GM19035 (cell line): ENCODE measurements around the gene CCDC124.

Experiments
- ATAC-seq: cut with Tn5 transposase; IDR thresholded peaks from one replicate; pipeline ENCODE4 v1.9.1; 2021; ENCODE audit not compliant: unreplicated experiment

The CCDC124 gene

DNA sequence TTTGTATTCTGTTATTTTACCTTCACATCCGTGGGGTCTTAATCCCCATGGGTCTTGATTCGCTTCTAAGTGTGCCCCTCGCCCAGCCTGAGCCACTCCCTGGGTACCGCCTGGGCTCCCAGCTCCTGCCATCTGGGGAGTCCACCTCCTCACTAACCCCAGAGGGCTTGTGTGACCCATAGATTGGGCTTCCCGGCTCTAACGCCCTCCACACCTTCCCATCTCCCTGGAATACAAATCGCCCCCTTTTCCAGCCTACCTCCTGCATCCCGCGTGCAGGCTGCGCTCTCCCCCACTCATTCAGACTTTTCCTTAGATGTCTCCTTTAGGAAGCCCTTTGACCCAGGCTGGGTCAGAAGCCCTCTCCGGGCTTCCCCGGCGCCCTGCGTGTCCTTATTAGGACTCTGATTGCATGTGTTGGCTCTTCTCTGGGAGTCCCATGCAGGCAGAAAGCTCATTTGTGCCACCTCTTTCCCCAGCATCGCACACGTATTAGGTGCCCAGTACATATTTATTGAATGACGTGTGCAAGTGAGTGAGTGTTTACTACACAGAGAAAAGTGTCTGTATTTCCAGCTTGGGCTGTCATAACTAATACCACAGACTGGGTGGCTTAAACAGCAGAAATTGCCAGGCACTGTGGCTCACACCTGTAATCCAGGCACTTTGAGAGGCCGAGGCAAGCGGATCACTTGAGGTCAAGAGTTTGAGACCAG lies 757 bp downstream of the CCDC124 start:
- ATAC-seq: no peak

- ATAC-seq: no peak
Measured at GRCh38 chr19:17936379-17936778, 3.6 kb downstream of the CCDC124 start.

GRCh38 chr19:17937371-17937900 lies 4.6 kb downstream of the CCDC124 start:
- no peak for ATAC-seq

DNA sequence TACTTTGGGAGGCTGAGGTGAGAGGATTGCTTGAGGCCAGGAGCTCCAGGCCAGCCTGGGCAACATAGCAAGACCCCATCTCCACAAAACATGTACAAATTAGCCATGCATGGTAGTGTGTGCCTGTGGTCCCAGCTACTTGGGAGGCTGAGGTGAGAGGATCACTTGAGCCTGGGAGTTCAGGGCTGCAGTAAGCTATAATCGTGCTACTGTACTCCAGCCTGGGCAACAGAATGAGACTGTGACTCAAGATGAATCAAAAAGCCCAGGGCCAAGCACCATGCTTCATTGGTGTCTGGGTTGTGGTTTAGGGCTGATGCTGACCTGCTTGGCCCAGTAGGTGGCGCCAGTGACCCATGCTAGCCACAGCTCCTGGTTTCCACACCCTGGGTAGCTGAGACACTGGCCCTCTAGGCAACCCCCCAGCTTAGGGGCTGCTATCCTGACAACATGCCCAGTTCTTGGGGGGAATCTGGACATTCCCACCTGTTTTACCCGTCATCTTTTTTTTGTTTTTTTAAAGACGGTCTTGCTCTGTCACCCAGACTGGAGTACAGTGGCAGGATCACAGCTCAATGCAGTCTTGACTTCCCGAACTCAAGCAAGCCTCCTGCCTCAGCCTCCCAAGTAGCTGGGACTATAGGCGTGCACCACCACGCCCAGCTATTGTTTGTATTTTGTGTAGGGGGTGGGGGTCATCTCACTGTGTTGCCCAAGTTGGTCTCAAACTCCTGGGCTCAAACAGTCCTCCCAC lies 5.5 kb downstream of the CCDC124 start:
- ATAC-seq: no peak

- ATAC-seq: no peak
Measured at GRCh38 chr19:17942181-17942580, 9.4 kb downstream of the CCDC124 start.

GRCh38 chr19:17942582-17943273 lies 9.9 kb downstream of the CCDC124 start:
- no peak for ATAC-seq

DNA sequence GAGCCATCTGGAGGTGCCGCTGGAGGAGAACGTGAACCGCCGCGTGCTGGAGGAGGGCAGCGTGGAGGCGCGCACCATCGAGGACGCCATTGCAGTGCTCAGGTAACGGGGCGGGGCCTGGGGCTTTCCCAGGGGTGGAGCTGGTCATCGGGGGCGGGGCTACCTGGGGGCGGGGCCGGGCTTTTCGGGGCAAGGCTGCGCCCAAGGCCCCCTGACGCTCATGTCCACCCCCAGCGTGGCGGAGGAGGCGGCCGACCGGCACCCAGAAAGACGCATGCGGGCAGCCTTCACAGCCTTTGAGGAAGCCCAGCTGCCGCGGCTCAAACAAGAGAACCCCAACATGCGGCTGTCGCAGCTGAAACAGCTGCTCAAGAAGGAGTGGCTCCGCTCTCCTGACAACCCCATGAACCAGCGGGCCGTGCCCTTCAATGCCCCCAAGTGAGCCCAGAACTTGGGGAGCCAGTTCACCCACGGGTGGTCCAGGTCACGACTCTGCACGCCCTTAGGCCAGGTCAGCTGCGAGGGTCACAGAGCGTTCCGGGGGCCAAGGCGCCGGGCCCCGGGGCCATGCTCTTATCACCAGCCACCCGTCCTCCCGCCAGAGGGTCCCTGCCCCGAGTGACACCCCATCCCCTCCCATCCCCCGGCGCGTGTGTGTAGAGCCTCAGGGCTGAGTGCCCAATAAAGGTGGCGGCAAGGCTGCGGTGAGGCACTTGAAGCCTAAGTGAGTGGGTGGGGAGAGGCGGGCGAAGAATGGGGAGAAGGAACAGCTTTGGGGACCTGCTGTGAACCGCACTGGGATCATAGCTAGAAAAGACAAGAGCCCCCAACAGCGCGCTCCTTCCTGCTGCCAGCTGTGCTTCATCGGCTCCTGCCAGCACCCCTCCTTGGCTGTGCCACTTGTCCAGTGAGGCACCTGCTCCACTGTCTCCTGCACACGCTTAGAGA lies 10.7 kb downstream of the CCDC124 start:
- no peak for ATAC-seq

DNA sequence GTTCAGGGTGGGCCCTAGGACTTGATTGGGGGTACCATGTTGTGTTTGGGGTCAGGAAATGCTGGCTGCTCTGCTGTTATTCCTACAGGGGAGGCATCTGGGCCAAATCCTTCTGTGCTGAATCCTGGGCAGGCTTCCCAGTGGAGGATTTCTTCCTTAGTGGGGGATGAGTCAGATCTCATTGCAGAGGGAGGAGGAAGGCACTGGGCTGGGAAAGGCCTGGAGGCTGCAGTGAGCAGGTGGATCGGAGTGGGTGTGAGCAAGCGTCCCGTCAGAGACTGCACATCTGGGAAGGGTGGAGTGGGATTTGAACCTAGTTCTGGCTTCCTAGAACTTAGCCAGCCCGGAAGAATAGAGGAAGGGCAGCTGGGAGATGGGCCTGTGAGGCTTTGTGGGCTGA lies 11.5 kb downstream of the CCDC124 start:
- ATAC-seq: no peak

DNA sequence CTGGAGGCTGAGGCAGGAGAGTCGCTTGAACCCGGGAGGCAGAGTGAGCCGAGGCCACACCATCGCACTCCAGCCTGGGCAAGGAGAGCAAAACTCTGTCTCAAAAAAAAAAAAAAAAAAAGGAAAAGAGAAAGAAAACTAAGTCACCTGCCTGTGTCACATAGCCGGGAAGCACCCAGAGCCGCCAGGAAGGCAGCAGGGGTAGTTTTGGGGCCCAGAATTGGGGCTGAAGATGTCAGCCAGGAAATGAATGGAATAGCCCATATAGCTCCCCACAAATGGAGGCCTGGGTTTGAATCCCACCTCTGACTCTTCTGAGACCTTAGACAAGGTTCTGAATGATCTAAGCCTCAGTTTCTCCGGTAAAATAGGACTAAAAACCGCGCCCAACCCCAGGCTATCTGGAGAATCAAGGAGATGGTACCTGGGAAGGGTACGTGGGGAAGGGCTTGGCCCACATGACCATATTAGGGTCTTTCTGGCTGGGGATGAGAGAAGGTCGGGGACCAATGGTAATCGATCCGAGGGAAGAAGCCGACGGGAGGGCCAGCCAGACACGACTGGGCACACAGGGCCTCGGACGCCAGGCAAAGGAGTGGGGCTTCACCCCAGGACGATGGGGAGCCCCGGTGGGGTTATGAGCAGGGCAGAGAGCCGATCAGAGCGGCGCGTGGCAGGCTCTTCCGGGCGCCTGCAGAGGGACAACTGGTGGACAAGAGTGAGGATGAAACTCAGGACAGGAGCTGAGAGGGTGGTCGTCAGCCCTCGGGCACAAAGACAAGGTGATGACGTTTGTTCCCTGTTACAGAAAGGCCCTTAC lies 14.4 kb downstream of the CCDC124 start:
- peak; percentile 29 for ATAC-seq

DNA sequence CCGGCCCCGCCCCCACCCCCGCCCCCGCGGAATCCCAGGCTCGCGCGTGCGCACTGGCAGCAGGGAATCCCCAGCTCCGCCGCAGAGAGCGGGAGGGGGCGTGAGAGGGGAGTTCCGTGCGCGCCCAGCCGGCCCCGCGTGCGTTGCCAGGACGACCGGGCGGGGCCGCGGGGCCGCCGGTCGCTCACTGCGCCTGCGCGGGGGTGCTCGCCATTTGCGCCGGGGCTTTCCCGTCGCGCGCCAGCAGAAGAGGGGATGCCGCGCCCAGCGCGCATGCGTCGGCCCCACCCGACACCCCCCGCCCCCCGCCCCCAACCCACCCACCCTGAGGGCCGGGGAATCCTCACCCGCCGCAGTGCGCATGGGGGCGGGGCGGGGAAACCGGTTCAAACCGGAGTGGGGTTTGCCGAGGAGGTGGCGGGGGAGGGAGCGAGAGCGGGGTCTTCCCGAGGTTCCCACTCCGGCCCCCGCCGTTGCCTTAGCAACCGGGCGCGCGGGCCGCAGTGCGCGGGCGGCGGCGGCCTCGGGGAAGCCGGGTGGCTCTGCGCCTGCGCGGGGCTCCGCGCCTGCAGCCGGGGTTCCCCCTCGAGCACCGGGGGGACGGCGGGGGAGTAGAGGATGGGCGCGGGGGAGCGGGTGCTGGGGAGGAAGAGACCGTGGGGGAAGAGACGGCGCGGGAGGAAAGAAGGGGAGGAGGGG lies 15.1 kb downstream of the CCDC124 start:
- ATAC-seq: peak; percentile 60

GRCh38 chr19:17948514-17948900 lies 15.7 kb downstream of the CCDC124 start:
- ATAC-seq: no peak

DNA sequence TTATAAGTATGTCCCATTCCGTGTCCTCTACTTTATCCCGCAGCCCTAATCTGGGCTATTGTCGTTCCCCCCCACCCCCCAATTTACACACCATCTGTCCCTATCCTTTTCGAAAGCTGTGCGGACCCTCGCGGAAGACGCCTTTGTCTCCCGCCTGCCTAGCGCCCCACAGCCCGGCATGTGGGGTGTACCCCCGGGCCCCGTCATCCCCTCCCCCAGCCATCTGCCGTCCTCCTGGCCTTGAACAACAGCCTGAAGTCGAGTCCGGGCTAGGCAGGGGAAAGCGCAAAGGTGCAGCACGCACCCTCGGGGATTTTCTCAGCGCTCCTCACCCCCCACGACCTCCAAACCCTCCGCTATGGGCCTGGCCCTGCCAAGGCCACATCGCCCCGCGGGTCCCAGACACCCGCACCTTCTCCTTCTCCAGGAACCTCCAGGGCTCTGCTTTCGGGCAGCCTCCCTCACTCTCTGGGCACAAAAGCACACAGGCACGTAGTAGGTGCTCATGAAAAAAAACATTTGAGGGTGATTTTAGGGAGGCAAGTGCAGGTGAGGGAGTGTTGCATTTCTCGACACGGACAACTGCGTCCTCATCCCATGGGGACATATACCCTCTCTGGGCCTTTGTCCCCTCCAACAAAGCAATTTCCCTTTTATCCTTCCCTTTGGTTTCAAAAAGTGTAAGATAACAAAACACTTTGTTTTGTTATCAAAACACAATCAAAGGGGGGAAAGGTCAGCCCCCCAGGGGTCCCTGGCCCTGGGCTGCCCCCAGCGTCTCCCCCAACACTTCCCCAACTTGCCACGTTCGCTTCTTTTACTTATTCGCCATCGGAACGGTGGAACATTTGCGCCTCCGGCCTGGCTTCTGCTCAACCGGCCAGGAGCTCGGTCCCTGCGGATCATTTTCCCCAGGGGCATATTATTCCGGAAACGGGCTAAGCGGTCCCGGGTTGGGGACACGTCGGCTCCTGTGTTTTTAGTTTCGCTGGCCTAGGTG lies 16.4 kb downstream of the CCDC124 start:
- ATAC-seq: no peak

GRCh38 chr19:17949956-17950309 lies 17.1 kb downstream of the CCDC124 start:
- ATAC-seq: no peak

DNA sequence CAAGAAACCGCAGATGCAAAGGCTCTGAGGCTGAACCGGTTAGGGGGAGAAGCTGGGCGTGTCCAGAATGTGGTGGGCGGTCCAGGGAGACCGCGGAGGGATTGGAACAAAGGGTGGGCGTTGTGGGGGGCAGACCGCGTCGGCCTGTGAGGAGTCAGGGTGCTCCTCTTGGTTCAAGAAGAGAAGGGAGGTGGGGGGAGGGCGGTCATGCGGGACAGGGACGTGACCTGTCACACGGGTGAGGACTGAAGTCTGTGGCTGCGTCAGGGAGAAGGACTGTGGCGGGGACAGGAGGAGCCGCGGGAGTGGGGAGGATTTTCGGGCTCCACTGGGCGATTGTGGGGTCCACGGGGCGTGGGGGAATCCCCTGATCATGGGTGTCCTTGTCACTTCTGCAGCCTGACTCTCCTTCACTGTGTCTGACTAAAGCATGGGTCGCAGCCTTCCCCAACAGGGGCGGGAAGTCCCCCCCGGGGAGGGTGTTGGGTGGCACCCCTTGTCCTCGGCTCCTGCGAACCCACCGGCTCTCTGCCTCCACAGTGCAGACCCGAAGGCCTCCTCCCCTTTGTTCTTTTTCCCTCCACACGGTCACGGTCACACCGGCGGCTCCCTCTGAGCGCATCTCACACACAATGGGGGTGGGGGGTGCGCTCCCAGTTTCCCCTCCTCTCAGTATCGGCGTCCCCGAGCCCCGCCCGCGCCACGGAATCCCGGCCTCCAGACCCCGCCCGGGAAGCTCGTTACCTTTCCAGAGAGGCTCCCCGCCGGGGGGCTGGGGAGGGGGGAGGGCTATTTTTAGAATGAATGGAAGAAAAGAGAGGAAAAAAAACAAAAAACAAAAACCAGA lies 17.7 kb downstream of the CCDC124 start:
- no peak for ATAC-seq

DNA sequence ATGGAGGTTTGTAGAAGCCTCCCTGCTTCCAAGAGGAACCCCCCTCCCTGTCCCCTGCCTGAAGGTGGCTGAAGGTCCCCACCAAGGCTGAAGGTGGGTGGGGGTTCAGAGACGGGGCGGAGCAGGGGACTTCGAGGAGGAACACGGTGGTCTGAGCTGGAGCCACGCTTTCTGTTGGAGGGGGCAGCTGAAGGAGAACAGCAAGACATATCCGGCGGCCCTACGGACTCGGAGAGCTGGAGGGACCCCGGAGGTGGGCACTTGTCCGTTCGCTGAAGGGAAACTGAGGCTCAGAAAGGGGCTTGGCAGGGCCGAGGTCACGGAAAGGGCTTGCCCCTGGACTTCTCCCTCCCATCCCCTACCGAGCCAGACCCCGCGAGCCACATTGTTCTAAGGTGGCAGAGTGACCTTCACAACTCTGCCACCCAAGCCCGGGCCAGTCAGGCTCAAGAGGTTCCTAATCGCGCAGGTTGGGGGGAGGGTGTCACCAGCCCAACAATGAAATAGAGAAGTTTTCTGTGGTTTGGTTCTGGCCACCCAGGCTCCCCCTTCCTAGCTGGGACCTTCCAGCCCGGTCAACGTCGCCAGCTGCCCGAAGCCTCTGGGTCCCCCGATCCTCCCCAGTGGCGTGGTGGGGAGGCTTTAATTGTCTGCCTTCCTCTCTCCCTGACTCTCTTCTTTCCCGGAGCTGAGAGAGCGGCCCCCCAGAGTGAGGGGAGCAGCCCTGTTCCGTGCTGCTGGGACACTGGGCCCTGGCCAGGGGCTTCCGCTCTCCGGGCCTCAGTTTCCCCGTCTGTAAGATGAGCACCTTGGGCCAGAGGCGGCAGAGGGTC lies 18.6 kb downstream of the CCDC124 start:
- ATAC-seq: no peak
